Loucy (cell line): ENCODE data around the gene SPOCK1.

ENCODE experiments used
- CTCF ChIP-seq: fragments of 200-600 bp; sonication (generic); conservative IDR thresholded peaks from 2 replicates; pipeline ENCODE4 v1.5.1; 2014; ENCODE audit warnings: mild to moderate bottlenecking, antibody characterized with exemption, low read length
- EZH2phosphoT487 ChIP-seq: fragments of 200-600 bp; IDR thresholded peaks from 2 replicates; pipeline ENCODE4 v1.6.1; 2018; ENCODE audit warnings: antibody characterized with exemption, mild to moderate bottlenecking, moderate library complexity, borderline replicate concordance

GRCh38 chr5:137215780-137216179 is 283.3 kb downstream of the SPOCK1 start:
- TF ChIP-seq CTCF (no peak), EZH2phosphoT487 (no peak)
